Measurements from ENCODE around the gene SP3. TPM values are rescaled to one million over a fixed set of nuclear protein-coding genes. Genes with fewer than 3 reads are reported as not detected.

SP3 gene
- total RNA-seq, 1 experiment from 2014 or later = 80.2 TPM

- Histone ChIP-seq H3K36me3 (ENCODE audit: control insufficient read depth, insufficient read depth, low read length) (peaks cover 67% of the 10 kb centered on the region), H3K9me3 (ENCODE audit: control insufficient read depth, insufficient read depth, low read depth, low read length) (no peaks in the 10 kb centered on the region), H3K4me1 (ENCODE audit: control insufficient read depth, insufficient read depth, low read length) (no peaks in the 10 kb centered on the region), H3K27ac (ENCODE audit: low read length) (no peak overlapping the region), H3K4me3 (ENCODE audit: low read depth in 2 of 2, low read length in 2 of 2) (no peak overlapping the region), H3K27me3 (ENCODE audit: control insufficient read depth, insufficient read depth, low read length) (no peaks in the 10 kb centered on the region)
- ChIA-PET POLR2A (no interaction called here), CTCF (no interaction called here)
- ATAC-seq (no peak), DNase-seq (ENCODE audit: low read depth, low spot score) (no peak)
- intact Hi-C loops (cut with micrococcal nuclease; ENCODE audit: unreplicated experiment) (no loop called here), in situ Hi-C loops (cut with HindIII; ENCODE audit: low pct_unique_long_range_greater_than_20kb, low sequenced_read_pairs) (no loop called here)
- no TSS peak for BruUV-seq (replicated peaks)
- TF ChIP-seq, protein P1, sequence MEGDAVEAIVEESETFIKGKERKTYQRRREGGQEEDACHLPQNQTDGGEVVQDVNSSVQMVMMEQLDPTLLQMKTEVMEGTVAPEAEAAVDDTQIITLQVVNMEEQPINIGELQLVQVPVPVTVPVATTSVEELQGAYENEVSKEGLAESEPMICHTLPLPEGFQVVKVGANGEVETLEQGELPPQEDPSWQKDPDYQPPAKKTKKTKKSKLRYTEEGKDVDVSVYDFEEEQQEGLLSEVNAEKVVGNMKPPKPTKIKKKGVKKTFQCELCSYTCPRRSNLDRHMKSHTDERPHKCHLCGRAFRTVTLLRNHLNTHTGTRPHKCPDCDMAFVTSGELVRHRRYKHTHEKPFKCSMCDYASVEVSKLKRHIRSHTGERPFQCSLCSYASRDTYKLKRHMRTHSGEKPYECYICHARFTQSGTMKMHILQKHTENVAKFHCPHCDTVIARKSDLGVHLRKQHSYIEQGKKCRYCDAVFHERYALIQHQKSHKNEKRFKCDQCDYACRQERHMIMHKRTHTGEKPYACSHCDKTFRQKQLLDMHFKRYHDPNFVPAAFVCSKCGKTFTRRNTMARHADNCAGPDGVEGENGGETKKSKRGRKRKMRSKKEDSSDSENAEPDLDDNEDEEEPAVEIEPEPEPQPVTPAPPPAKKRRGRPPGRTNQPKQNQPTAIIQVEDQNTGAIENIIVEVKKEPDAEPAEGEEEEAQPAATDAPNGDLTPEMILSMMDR (IDR thresholded peaks at IDR 0.05) = no peak
- no peak for TF ChIP-seq SIN3A (IDR thresholded peaks at IDR 0.05; ENCODE audit: borderline replicate concordance, insufficient read depth, low read depth, low read length)
- TF ChIP-seq REST (IDR thresholded peaks at IDR 0.05; ENCODE audit: insufficient read depth in 1 of 2, low read depth in 2 of 2, low read length in 1 of 2) = no peak
- TF ChIP-seq TCF7L2 (IDR thresholded peaks at IDR 0.05; ENCODE audit: low read depth, low read length) = no peak
- TF ChIP-seq POLR2AphosphoS5 (IDR thresholded peaks at IDR 0.05; ENCODE audit: low read depth, low read length) = no peak
Measured at GRCh38 chr2:173909846-173910245, 55.3 kb downstream of the SP3 start.

GRCh38 chr2:173906626-173907025, 58.5 kb downstream of the SP3 start:
- no TSS peak for BruUV-seq (replicated peaks)
- no peak for DNase-seq (ENCODE audit: low read depth, low spot score)
- Histone ChIP-seq H3K4me1 (ENCODE audit: control insufficient read depth, insufficient read depth, low read length) (no peaks in the 10 kb centered on the region), H3K36me3 (ENCODE audit: control insufficient read depth, insufficient read depth, low read length) (peaks cover 47% of the 10 kb centered on the region), H3K27ac (ENCODE audit: low read length) (no peak overlapping the region), H3K27me3 (ENCODE audit: control insufficient read depth, insufficient read depth, low read length) (no peaks in the 10 kb centered on the region), H3K9me3 (ENCODE audit: control insufficient read depth, insufficient read depth, low read depth, low read length) (no peaks in the 10 kb centered on the region), H3K4me3 (ENCODE audit: low read depth in 2 of 2, low read length in 2 of 2) (no peak overlapping the region)
- ATAC-seq = no peak
- ChIA-PET POLR2A (no interaction called here), CTCF (no interaction called here)
- in situ Hi-C loops (cut with HindIII; ENCODE audit: low pct_unique_long_range_greater_than_20kb, low sequenced_read_pairs) = no loop called here
- intact Hi-C loops (cut with micrococcal nuclease; ENCODE audit: unreplicated experiment) = no loop called here
- TF ChIP-seq POLR2AphosphoS5 (IDR thresholded peaks at IDR 0.05; ENCODE audit: low read depth, low read length) = no peak
- TF ChIP-seq, protein P1 (IDR thresholded peaks at IDR 0.05) = no peak
- no peak for TF ChIP-seq TCF7L2 (IDR thresholded peaks at IDR 0.05; ENCODE audit: low read depth, low read length)
- no peak for TF ChIP-seq SIN3A (IDR thresholded peaks at IDR 0.05; ENCODE audit: borderline replicate concordance, insufficient read depth, low read depth, low read length)
- no peak for TF ChIP-seq REST (IDR thresholded peaks at IDR 0.05; ENCODE audit: insufficient read depth in 1 of 2, low read depth in 2 of 2, low read length in 1 of 2)

All from Panc1 (cell line).